ENCODE results near the gene FLG.

GRCh38 chr1:152367436-152367835, 42.4 kb upstream of the FLG start:
- no peak for TF ChIP-seq CTCF (IDR thresholded peaks at IDR 0.05; ENCODE audit: insufficient read depth, low read length)
- no peak for TF ChIP-seq REST (IDR thresholded peaks at IDR 0.05; ENCODE audit: insufficient replicate concordance, low read depth)

Data from HL-60 (cell line).